ENCODE measurements around the gene BLVRB. TPM values are rescaled to one million over a fixed set of nuclear protein-coding genes. Genes with fewer than 3 reads are reported as not detected.
A peak's percentile ranks its signal among the peaks of the same experiment; 100 is the strongest.

The BLVRB gene
- total RNA-seq, 1 experiment from 2014 or later = 113 TPM

GRCh38 chr19:40449506-40449905 lies 16.0 kb downstream of the BLVRB start (continued):
- TF ChIP-seq REST (IDR thresholded peaks at IDR 0.05; ENCODE audit: low read depth) = no peak

- TF ChIP-seq POLR2AphosphoS5 (IDR thresholded peaks at IDR 0.05; ENCODE audit: low read depth, low read length) (peak; percentile 56), ATF3 (IDR thresholded peaks at IDR 0.05) (no peak), SRF (IDR thresholded peaks at IDR 0.05; ENCODE audit: low read depth) (no peak), EGR1 (IDR thresholded peaks at IDR 0.05; ENCODE audit: low read depth) (0 out of 2 replicates have a peak, but pooled peaks have one; percentile 11), MAX (IDR thresholded peaks at IDR 0.05) (no peak)
- CTCF ChIA-PET = interaction anchor here (1.1 kb wide), 1 partner anchor 17 kb away, joined by 5 read pairs; no protein-coding TSS in a partner anchor
Measured at GRCh38 chr19:40446263-40446784, 19.2 kb downstream of the BLVRB start.

More at GRCh38 chr19:40446263-40446784, 19.2 kb downstream of the BLVRB start:
- intact Hi-C loops (cut with micrococcal nuclease) = no loop called here
- no peaks in the 10 kb centered on the region for H3K9me2 ChIP-seq (ENCODE audit: insufficient read depth)
- no peaks in the 10 kb centered on the region for H3K27me3 ChIP-seq (ENCODE audit: insufficient read depth, low read length)
- H3K27ac ChIP-seq (ENCODE audit: low read depth, low read length) = peak overlapping the region; percentile 97
- H2AFZ ChIP-seq (ENCODE audit: low read depth, low read length, poor library complexity, severe bottlenecking) = no peak overlapping the region
- peak overlapping the region; percentile 33 for H3K9ac ChIP-seq (ENCODE audit: low read length)
- H3K9me3 ChIP-seq (ENCODE audit: control insufficient read depth in 1 of 2, insufficient read depth in 1 of 2, low read depth in 1 of 2, low read length in 2 of 2) = no peaks in the 10 kb centered on the region
- H3K36me3 ChIP-seq (ENCODE audit: control insufficient read depth in 1 of 2, insufficient read depth in 2 of 2, low read length in 2 of 2) = peaks cover 11 to 13% of the 10 kb centered on the region in 2 experiments; a peak in 3 of 4 replicates
- ChIA-PET POLR2A (no interaction called here), RAD21 (ENCODE audit: low non-redundant PET in 1 of 2, low total read pairs in 2 of 2, uncharacterized antibody in 2 of 2, unreplicated experiment in 2 of 2) (no interaction called here)
- H3K4me1 ChIP-seq (ENCODE audit: control insufficient read depth in 1 of 2, insufficient read depth in 2 of 2, low read length in 2 of 2) = peaks cover 20 to 31% of the 10 kb centered on the region in 2 experiments
- DNase-seq (ENCODE audit: low read depth, low spot score) = no peak
- no peak overlapping the region for H3K4me3 ChIP-seq (replicated peaks in 1 of 2; ENCODE audit: low read depth in 1 of 2, low read length in 2 of 2)
- H4K20me1 ChIP-seq (ENCODE audit: insufficient read depth) = no peaks in the 10 kb centered on the region
- no peak for ATAC-seq
- peak overlapping the region; percentile 89 for H3K4me2 ChIP-seq (ENCODE audit: low read length)
- H3K79me2 ChIP-seq (ENCODE audit: insufficient read depth, low read length) = peaks cover 25% of the 10 kb centered on the region
- no TSS peak for BruUV-seq (replicated peaks)
